Nephron (organoid): Measurements from ENCODE around the gene PPP2R5C.

Experiments used
- H3K27ac Mint-ChIP-seq, 3 experiments: 2 replicates each; pipeline ENCODE4 v1.8.0; 2020; ENCODE audit warnings: mixed read lengths in 3 of 3, mild to moderate bottlenecking in 2 of 3, moderate library complexity in 1 of 3
- H3K27me3 Mint-ChIP-seq: 2 replicates; pipeline ENCODE4 v1.8.0; 2021; ENCODE audit warnings: low read depth, mild to moderate bottlenecking, moderate library complexity, mixed read lengths
- H3K36me3 Mint-ChIP-seq: 2 replicates; pipeline ENCODE4 v1.8.0; 2020; ENCODE audit warnings: low read depth, mixed read lengths
- H3K4me1 Mint-ChIP-seq: 2 replicates; pipeline ENCODE4 v1.8.0; 2020; ENCODE audit warnings: mixed read lengths
- H3K4me3 Mint-ChIP-seq, 3 experiments: 2 replicates each; pipeline ENCODE4 v1.8.0; 2020; ENCODE audit warnings: mild to moderate bottlenecking in 3 of 3, mixed read lengths in 3 of 3, moderate library complexity in 2 of 3
- H3K9me3 Mint-ChIP-seq: 2 replicates; pipeline ENCODE4 v1.8.0; 2020; ENCODE audit warnings: mixed read lengths
- CTCF ChIP-seq, 3 experiments: fragments of 200-600 bp; sonication (generic); IDR thresholded peaks; one replicate each; pipeline ENCODE4 v1.5.0; 2021; ENCODE audit warnings: antibody characterized with exemption in 3 of 3; ENCODE audit not compliant: unreplicated experiment in 3 of 3

PPP2R5C gene

GRCh38 chr14:101784631-101785030 is 23.1 kb downstream of the PPP2R5C start:
- no peak overlapping the region for H3K4me3 Mint-ChIP-seq
- H3K36me3 Mint-ChIP-seq, result peaks cover 9% of the 10 kb centered on the region
- TF ChIP-seq CTCF (IDR thresholded peaks at IDR 0.05; ENCODE audit: unreplicated experiment in 3 of 3), result no peak
- no peaks in the 10 kb centered on the region for H3K9me3 Mint-ChIP-seq
- peaks cover 26% of the 10 kb centered on the region for H3K27me3 Mint-ChIP-seq
- H3K4me1 Mint-ChIP-seq, result peaks cover 8% of the 10 kb centered on the region
- H3K27ac Mint-ChIP-seq, result no peak overlapping the region

GRCh38 chr14:101788016-101788635 is 26.6 kb downstream of the PPP2R5C start:
- Mint-ChIP-seq H3K36me3 (peaks cover 4% of the 10 kb centered on the region), H3K9me3 (no peaks in the 10 kb centered on the region), H3K27me3 (peaks cover 10% of the 10 kb centered on the region), H3K4me3 (no peak overlapping the region), H3K27ac (no peak overlapping the region), H3K4me1 (peaks cover 10% of the 10 kb centered on the region)
- TF ChIP-seq CTCF (IDR thresholded peaks at IDR 0.05; ENCODE audit: unreplicated experiment in 3 of 3), result no peak

- H3K9me3 Mint-ChIP-seq, result no peaks in the 10 kb centered on the region
- TF ChIP-seq CTCF (IDR thresholded peaks at IDR 0.05; ENCODE audit: unreplicated experiment in 3 of 3), result no peak
- peaks cover 4% of the 10 kb centered on the region for H3K36me3 Mint-ChIP-seq
- no peak overlapping the region for H3K4me3 Mint-ChIP-seq
- no peak overlapping the region for H3K27ac Mint-ChIP-seq
- peaks cover 7% of the 10 kb centered on the region for H3K27me3 Mint-ChIP-seq
- H3K4me1 Mint-ChIP-seq, result peaks cover 10% of the 10 kb centered on the region
Measured at GRCh38 chr14:101789222-101789621, 27.7 kb downstream of the PPP2R5C start.

- Mint-ChIP-seq H3K9me3 (no peaks in the 10 kb centered on the region), H3K27ac (no peak overlapping the region), H3K27me3 (peaks cover 3% of the 10 kb centered on the region), H3K36me3 (peaks cover 4% of the 10 kb centered on the region), H3K4me1 (peaks cover 10% of the 10 kb centered on the region), H3K4me3 (no peak overlapping the region)
- TF ChIP-seq CTCF (IDR thresholded peaks at IDR 0.05; ENCODE audit: unreplicated experiment in 3 of 3), result no peak
Measured at GRCh38 chr14:101790232-101790631, 28.7 kb downstream of the PPP2R5C start.

- TF ChIP-seq CTCF (IDR thresholded peaks at IDR 0.05; ENCODE audit: unreplicated experiment in 3 of 3), result no peak
- H3K36me3 Mint-ChIP-seq, result no peaks in the 10 kb centered on the region
- peak overlapping the region in 1 of 3 experiments; percentile 24 for H3K4me3 Mint-ChIP-seq
- H3K27ac Mint-ChIP-seq, result peak overlapping the region in 2 of 3 experiments; percentile 59 to 62
- H3K9me3 Mint-ChIP-seq, result no peaks in the 10 kb centered on the region
- no peaks in the 10 kb centered on the region for H3K27me3 Mint-ChIP-seq
- H3K4me1 Mint-ChIP-seq, result peaks cover 10% of the 10 kb centered on the region
Measured at GRCh38 chr14:101791919-101792572, 30.5 kb downstream of the PPP2R5C start.

GRCh38 chr14:101796016-101796415 is 34.5 kb downstream of the PPP2R5C start:
- H3K36me3 Mint-ChIP-seq, result no peaks in the 10 kb centered on the region

More at GRCh38 chr14:101796016-101796415, 34.5 kb downstream of the PPP2R5C start:
- Mint-ChIP-seq H3K27me3 (no peaks in the 10 kb centered on the region), H3K4me1 (peaks cover 10% of the 10 kb centered on the region), H3K9me3 (no peaks in the 10 kb centered on the region), H3K27ac (peak overlapping the region in 2 of 3 experiments; percentile 23 to 37), H3K4me3 (no peak overlapping the region)
- no peak for TF ChIP-seq CTCF (IDR thresholded peaks at IDR 0.05; ENCODE audit: unreplicated experiment in 3 of 3)
